Measurements from ENCODE around the gene NR2F1. TPM values are rescaled to one million over a fixed set of nuclear protein-coding genes. Genes with fewer than 3 reads are reported as not detected.

NR2F1 gene
- total RNA-seq, 1 donor from 2014 or later = 1.3 TPM

GRCh38 chr5:93576994-93577853, 5.8 kb upstream of the NR2F1 start:
- intact Hi-C loops (cut with DNase I) = no loop called here
- no peak for DNase-seq (ENCODE audit: missing footprints)
- no peak for ATAC-seq

- intact Hi-C loops (cut with DNase I) = no loop called here
- ATAC-seq (no peak), DNase-seq (ENCODE audit: missing footprints) (no peak)
Measured at GRCh38 chr5:93577854-93578812, 4.9 kb upstream of the NR2F1 start.

GRCh38 chr5:93578813-93579691, 4.0 kb upstream of the NR2F1 start:
- ATAC-seq (no peak), DNase-seq (ENCODE audit: missing footprints) (peak; percentile 60)
- intact Hi-C loops (cut with DNase I) = no loop called here

GRCh38 chr5:93579692-93580062, 3.3 kb upstream of the NR2F1 start:
- intact Hi-C loops (cut with DNase I) = loop anchor here (5.0 kb wide), 1 partner anchor 223 kb away; no protein-coding TSS in a partner anchor

GRCh38 chr5:93580063-93580926, 2.7 kb upstream of the NR2F1 start:
- ATAC-seq (peak; percentile 45), DNase-seq (ENCODE audit: missing footprints) (peak; percentile 55)
- intact Hi-C loops (cut with DNase I) = loop anchor here (5.0 kb wide), 1 partner anchor 222 kb away; no protein-coding TSS in a partner anchor

More at GRCh38 chr5:93579692-93580062, 3.3 kb upstream of the NR2F1 start:
- DNase-seq (ENCODE audit: missing footprints) = no peak
- no peak for ATAC-seq

- intact Hi-C loops (cut with DNase I) = loop anchor here (5.0 kb wide), 1 partner anchor 221 kb away; no protein-coding TSS in a partner anchor
- DNase-seq (ENCODE audit: missing footprints) (peak; percentile 77), ATAC-seq (peak; percentile 31)
Measured at GRCh38 chr5:93580927-93581445, 2.0 kb upstream of the NR2F1 start, which contains the start of gene NR2F1-AS1. TSS of gene NR2F1-AS1 (minus strand) at chr5:93581219.

GRCh38 chr5:93582167-93582462, 907 bp upstream of the NR2F1 start:
- no peak for ATAC-seq
- intact Hi-C loops (cut with DNase I) = loop anchor here (5.0 kb wide), 1 partner anchor 220 kb away; no protein-coding TSS in a partner anchor
- no peak for DNase-seq (ENCODE audit: missing footprints)

GRCh38 chr5:93583439-93583767, 381 bp downstream of the NR2F1 start:
- ATAC-seq (no peak), DNase-seq (ENCODE audit: missing footprints) (no peak)
- intact Hi-C loops (cut with DNase I) = loop anchor here (5.0 kb wide), 1 partner anchor 219 kb away; no protein-coding TSS in a partner anchor

GRCh38 chr5:93583768-93584595, 960 bp downstream of the NR2F1 start:
- ATAC-seq = no peak
- intact Hi-C loops (cut with DNase I) = loop anchor here (5.0 kb wide), 1 partner anchor 218 kb away; no protein-coding TSS in a partner anchor
- peak; percentile 80 for DNase-seq (ENCODE audit: missing footprints)

GRCh38 chr5:93584596-93585040, 1.6 kb downstream of the NR2F1 start:
- no peak for ATAC-seq
- intact Hi-C loops (cut with DNase I) = loop anchor here (5.0 kb wide), 1 partner anchor 218 kb away; no protein-coding TSS in a partner anchor
- DNase-seq (ENCODE audit: missing footprints) = peak; percentile 45

GRCh38 chr5:93585041-93585766, 2.2 kb downstream of the NR2F1 start:
- intact Hi-C loops (cut with DNase I) = no loop called here
- DNase-seq (ENCODE audit: missing footprints) = peak; percentile 46
- ATAC-seq = no peak

GRCh38 chr5:93585767-93586385, 2.9 kb downstream of the NR2F1 start:
- ATAC-seq (no peak), DNase-seq (ENCODE audit: missing footprints) (no peak)
- intact Hi-C loops (cut with DNase I) = no loop called here

- peak; percentile 48 for DNase-seq (ENCODE audit: missing footprints)
- intact Hi-C loops (cut with DNase I) = no loop called here
- ATAC-seq = no peak
Measured at GRCh38 chr5:93586736-93587596, 3.9 kb downstream of the NR2F1 start.

GRCh38 chr5:93587597-93588351, 4.8 kb downstream of the NR2F1 start:
- DNase-seq (ENCODE audit: missing footprints) (peak; percentile 54), ATAC-seq (no peak)
- intact Hi-C loops (cut with DNase I) = no loop called here

All from Right ventricle myocardium inferior (tissue), 1 donor.